Erythroblast (primary cell): ENCODE results near the gene C1QA.

Experiments
- GATA1 ChIP-seq: IDR thresholded peaks from 2 replicates; pipeline ENCODE4 v1.6.1; 2011; ENCODE audit warnings: low read depth, mild to moderate bottlenecking, control low read depth, low read length, moderate library complexity
- POLR2A ChIP-seq: IDR thresholded peaks from 2 replicates; pipeline ENCODE4 v1.6.1; 2011; ENCODE audit warnings: mild to moderate bottlenecking, low read length

DNA sequence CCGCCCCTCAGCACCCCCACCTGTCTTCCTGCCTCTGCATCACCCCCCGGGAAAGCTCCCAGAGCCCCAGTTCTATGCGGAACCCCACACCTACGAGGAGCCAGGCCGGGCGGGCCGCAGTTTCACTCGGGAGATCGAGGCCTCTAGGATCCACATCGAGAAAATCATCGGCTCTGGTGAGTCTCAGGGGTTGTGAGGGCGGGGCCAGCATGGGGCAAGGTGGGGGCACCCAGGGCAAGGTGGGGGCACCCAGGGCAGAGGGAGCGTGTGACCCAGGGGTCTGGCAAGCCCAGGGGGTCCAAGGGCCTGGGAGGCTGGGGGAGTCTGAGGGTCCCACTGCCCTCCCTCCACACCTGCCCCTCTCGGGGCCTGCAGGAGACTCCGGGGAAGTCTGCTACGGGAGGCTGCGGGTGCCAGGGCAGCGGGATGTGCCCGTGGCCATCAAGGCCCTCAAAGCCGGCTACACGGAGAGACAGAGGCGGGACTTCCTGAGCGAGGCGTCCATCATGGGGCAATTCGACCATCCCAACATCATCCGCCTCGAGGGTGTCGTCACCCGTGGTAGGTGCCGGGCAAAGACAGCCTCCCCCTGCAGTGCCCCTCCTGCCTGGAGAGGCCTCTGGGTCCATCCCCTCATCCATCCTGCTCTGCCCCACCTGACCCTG lies 39.0 kb upstream of the C1QA start:
- TF ChIP-seq POLR2A (no peak), GATA1 (no peak)
